ENCODE results near the gene PRKG1.

- no peak for TF ChIP-seq CTCF (IDR thresholded peaks at IDR 0.05)
- no peak for TF ChIP-seq POLR2AphosphoS5 (IDR thresholded peaks at IDR 0.05)
- TF ChIP-seq POLR2A (IDR thresholded peaks at IDR 0.05), result no peak
These were observed 635.2 kb downstream of the PRKG1 start for GRCh38 chr10:51709324-51709972.
